ENCODE data around the gene VAMP4.
A peak's percentile ranks its signal among the peaks of the same experiment; 100 is the strongest.
"Not testable (repeated sequence)": the region's sequence is repeated elsewhere in the genome, so short reads cannot be mapped to it uniquely, and the experiment has no call there.

The VAMP4 gene

DNA sequence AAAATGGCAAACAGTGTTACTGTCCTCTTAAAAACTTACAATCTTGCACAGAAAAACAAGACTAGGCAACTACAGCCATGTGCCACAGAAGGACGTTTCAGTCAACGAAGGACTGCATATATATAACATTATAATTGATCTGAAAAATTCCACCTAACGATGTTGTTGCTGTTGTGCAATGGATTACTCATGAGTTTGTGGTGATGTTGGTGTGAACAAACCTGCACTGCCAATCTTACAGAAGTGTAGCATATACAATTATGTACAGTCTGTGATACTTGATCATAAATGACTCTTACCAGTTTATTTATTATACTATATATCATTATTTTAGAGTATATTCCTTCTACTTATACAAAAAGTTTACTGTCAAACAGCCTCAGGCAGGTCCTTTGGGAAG is 6.8 kb upstream of the VAMP4 start:
- FAIRE-seq: no peak

DNA sequence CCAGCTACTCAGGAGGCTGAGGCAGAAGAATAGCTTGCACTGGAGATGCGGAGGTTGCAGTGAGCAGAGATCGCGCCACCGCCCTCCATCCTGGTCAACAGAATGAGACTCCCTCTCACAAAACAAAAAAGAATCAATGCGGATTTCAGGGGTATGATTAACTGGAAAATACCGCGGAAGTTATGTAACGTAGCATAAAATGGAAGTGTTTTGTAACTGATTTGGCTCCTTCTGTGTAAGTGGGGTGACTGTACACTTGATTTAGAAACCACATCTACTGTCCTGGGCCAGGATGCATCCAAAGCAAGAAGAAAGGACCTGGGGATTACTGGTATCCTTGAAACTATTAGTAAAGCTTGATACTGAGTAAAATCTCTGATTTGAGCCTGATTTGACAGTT is 3.1 kb upstream of the VAMP4 start:
- no peak for FAIRE-seq

DNA sequence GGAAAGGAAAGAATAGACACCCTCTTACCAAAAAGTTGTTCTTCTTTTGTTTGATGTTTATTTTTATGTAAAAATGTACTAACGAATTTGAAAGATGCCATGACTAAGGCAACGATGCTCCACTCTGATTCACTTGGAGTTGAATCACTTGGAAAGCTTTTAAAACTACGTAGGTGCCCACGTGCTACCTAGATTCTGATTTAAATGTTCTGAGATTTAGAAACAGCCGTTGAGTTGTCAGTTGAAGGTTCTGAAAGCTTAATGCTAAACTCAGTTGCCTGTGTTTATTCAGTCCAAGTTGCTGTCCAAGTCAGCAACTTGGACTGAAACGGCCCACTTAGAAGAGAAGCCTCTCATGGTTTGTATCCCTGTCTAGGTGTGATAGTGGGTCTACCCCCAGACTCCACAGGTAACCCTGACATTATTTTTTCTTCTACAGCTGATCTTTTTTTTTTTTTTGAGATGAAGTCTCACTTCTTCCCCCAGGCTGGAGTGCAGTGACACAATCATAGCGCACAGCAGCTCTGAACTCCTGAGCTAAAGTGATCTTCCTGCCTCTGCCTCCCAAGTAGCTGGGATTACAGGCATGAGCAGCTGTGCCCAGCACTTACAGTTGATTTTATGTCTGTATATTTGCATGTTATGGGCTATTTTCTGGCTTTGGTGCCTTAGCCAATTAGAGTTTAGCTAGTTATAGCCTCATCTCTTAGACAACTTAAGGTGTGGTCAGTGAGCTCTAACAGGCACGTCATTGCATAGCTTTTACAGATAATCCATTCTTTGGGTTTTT is 1.4 kb upstream of the VAMP4 start:
- no peak for FAIRE-seq

DNA sequence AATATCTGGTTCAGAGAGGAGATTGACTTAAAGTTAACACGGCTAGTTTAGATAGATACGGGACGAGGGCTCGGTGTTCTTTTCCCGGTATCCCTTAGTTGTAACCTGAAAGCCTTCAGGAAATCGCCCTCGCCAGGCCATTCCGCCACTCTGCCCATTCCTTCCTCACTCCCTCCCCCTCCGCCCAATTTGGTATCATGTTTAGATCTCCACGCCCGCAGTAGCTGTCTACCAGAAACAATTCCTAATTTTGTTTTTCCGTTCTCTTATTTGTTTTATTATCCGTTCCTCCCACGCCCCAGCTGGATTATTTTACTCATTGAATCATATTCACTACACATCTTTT is 685 bp upstream of the VAMP4 start:
- no peak for FAIRE-seq

DNA sequence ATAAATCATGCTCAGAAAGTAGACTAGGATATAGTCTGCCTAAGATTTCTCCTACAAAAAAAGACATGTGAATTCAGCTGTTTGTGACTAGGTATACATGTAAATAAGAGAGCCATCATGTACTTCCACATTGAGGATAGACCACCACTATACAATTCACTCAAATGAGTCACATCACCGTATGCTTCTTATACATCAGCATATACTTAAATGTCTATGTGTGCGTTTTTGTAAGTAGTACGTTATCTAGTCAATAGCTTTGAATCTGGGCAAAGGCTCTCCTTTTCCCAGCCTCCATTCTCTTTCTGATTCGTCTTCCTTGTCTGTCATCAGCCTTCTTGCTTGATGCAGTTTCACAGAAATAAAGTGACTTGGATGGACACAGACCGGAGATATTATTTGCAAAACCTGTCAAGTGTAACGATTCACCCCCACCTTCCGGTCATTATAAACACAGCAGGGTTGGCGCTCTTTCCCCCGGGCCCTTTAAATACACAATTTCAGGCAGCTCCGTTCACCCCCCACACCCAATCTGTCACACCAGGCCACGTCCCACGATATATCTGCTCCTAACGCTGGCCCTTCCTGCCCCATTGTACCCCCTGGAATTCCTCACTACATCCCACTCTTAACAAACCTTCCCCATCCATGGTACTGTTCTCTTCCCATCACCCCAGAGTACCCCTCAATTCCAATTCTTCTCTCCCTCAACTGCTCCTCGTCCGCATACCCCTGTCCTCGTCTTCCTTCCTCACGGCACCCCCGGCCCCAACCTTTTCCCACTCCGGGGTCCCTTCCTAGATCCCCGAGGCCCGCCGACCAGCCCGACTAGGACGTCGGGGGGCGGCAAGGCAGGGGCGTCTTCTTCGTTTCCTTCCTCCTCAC is 636 bp downstream of the VAMP4 start:
- no peak for FAIRE-seq

DNA sequence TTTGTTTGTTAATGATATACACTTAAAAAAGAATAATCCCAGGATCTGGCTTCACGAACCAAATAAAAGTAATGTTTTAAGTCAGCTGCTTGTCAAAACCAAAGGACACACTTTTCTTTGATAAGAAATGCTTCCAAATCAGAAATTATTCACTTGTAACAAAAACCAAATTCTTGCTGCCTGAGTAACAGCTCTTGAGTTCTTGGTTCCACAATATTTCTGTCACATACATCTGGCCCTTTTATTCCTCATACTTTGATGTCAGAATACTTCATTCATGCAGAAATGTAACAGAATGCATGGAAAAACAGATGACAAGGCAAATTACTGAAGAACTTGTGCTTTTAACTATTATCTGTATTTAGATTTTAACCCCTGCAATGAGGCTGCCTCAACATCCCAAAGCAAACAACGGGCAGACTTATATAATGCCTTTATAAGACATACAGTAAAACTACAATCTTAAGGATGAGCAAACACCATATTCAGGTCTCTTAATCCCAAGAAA is 1.5 kb downstream of the VAMP4 start:
- FAIRE-seq: no peak

DNA sequence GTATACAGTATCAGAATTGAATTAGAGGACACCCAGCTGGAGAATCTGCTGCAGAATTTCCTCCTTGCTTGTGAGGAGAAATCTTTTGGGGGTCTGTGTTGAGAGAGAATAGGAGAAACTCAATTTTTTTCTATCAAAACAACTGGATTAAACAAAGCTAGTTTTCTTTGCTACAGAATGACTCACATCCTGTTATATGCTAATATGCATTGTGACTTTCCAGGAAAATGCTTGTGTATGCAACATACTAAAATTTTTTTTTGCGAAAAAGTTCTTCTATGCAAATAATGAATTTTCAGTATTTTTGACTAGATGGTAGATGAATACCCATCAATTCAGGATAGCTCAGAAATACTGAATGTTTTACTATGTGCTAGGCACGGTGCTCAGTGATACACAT is 2.2 kb downstream of the VAMP4 start:
- no peak for FAIRE-seq

DNA sequence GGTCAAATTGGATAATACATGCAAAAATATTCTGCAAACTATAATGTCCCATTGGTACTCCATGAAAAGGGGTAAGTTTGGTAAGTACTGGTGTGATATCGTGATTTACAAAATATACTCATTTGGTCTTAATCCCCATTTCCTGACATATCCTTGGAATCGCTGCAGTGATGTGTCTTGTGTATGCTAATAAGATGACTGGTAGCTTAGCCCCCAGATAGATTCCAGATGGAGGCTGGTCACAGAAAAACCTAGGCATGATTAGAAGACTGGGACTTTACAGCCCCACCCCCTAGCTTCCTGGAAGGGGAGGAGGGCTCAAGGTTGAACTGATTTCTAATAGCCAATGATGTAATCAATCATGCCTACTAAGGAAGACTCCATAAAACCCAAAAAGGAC is 3.0 kb downstream of the VAMP4 start:
- FAIRE-seq: no peak

DNA sequence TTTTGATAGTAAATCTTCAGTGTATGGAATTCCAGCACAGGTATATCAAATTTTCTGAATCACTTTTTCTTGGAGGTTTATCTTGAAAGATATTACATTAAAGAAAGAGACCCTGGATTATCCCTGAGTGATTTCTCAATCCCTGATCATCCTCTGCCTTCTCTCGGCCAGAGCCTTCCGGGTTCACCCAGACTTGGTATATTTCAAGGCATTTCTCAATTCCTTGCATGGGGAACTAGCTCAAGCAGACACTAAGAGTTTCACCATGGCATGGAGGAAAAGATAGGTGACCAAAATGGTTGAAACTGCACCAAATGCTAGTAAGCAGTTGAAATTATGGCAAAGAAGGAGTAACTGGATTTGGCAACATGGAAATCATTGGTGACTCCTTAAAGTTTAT is 5.7 kb downstream of the VAMP4 start:
- FAIRE-seq: no peak

DNA sequence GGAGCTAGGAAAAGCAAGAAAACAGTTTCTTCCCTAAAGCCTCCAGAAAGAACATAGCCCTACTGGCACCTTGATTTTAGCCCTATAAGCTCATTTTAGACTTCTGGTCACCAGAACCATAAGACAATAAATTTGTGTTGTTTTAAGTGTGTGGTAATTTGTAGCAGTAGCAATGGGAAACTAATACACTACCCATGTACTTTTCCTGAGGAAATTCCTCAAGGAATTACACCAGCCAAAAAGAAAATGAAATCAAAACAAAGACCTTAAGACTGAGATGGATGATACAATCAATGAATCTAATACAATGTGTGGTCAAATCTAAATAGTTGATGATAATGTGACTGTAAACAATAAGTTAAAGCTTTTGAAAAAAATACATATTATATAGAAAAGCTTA is 11.8 kb downstream of the VAMP4 start:
- no peak for FAIRE-seq

DNA sequence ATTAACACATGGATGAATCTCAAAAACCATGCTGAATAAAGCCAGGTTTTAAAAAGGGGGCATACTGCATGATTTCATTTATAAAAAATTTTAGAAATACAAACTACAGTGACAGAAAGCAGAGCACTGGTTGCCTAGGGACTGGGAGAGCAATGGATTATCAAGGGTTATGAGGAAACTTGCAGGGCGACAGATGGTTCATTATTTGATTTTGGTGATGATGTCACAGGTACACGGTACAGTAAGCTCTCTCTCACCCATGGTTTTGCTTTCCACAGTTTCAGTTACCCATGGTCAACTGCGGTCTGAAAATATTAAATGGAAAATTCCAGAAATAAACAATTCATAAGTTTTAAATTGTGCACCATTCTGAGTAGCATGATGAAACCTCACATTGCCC is 14.1 kb downstream of the VAMP4 start:
- no peak for FAIRE-seq

DNA sequence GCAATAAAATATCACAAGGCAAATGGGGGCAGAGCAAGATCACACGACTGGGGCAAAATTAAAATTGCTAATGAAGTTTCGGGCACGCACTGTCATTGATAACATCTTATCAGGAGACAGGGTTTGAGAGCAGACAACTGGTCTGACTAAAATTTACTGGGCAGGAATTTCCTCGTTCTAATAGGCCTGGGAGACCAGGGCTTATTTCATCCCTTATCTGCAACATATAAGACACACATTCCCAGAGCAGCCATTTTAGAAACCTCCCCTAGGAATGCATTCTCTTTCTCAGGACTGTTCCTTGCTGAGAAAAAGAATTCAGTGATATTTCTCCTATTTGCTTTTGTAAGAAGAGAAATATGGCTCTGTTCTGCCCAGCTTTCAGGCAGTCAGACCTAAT is 18.7 kb downstream of the VAMP4 start:
- FAIRE-seq: not testable (repeated sequence)

DNA sequence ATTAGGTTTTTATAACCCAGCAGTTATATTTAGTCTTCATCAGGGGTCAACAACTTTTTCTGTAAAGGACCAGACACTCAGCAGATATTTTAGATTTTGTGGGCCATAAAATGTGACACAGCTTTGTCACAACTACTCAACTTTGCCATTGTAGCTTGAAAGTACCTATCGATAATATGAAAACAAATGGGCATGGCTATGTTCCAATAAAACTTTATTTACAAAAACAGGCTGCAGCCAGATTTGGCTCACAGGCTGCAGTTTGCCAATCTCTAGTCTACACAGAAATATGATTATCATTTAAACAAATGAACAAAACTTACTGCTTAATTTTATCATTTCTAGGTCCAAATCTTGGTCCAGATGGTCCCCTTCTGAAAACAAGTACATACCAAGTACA is 23.0 kb downstream of the VAMP4 start:
- no peak for FAIRE-seq

DNA sequence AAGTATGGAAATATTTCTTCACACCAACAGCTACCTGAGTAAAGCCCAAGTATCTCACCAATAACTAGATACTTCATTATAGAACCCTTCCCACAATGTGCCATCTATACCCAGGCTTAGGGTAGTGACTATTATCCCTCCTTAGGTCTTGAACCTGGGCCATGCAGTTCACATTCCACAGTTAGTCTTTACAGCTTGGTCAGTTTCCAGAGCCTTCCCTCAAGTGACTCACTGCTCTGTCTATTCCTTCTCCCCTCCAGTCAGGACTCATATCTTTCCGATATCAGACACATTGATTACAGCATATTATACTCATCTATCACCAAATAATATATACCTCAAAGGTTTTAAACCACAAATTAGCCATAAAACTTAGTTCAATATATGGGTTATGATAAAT is 23.6 kb downstream of the VAMP4 start:
- FAIRE-seq: no peak

DNA sequence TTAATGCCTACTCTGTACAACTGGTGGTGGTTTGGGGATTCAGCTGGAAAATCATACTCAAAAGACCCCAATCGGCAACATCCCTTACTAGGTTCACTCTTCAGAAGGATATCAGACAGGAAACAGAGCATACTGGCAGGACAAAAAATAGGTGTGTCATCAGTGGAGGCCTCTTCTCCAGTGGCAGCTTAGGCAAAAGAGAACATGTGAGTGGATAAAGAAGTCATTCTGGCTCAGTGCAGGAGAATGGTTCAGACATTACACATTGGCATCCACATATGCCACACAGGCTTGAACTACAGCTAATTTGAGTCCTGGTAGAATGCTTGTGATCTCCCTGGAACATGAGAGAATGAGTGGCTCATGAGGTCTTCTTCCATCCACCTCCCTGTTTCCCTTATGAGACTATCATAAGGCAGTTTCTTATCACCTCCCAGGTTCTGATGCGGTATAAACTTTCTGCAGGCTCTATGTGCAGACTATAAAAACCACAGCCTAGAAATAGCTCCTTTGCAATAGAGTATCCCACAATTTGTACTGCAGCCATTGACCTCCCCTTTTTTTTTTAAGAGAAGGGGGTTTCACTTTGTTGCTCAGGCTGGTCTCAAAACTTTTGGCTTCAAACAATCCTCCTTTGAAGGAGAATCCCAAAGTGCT is 24.7 kb downstream of the VAMP4 start:
- FAIRE-seq: no peak

DNA sequence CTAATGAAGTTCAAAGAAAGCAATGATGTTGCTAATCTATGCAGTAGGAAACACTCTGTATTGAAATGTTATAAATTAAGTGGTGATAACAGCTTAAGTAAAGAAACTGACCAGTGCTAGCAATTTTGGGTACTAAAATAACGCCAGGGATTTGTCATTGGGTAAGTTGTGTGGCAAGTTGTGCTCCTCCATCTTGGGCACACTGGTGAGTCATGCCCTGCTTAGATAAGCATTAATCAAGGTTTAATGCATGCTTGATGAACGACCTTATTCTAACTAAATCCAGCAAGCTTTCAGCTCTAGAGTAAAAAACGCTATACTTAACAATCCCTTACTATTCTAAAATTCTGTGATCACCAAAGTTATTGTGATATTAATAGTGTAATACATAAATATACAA is 25.2 kb downstream of the VAMP4 start:
- FAIRE-seq: no peak

DNA sequence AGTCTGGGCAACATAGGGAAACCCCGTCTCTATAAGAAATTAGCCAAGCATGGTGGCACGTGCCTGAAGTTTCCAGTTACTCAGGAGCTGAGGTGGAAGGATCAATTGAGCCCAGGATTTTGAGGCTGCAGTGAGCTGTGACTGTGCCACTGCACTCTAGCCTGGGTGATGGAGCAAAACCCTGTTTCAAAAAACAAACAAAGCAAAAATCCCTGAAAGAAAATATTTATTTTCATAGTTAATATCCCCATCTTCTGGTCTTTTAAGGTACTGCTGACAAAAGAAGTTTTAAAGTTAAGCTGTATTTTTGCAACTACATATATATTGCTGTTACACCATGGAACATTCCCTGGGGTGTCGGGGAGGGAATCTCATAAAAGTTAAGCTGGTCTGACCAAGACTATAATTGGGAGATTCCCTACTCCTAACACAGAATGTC is 26.0 kb downstream of the VAMP4 start:
- peak; percentile 92 for FAIRE-seq

DNA sequence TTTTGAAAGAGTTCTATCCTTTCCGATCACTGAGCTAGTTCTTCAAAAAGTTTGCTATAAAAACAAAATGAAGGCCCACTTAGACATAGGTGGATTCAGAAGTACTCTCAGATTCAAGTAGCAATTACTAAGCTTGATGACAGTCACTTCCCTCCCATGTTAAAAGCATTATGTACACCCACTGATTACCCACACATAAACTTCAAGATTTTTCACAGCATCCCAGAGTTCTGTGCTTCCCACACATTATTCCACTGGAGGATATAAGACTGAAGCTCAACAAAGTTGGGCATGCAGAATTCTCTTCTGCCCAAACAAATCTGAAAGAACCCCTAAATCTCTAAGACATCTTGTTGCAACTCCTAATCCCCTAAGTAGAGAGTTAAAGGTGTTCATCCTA is 29.5 kb downstream of the VAMP4 start:
- FAIRE-seq: no peak

DNA sequence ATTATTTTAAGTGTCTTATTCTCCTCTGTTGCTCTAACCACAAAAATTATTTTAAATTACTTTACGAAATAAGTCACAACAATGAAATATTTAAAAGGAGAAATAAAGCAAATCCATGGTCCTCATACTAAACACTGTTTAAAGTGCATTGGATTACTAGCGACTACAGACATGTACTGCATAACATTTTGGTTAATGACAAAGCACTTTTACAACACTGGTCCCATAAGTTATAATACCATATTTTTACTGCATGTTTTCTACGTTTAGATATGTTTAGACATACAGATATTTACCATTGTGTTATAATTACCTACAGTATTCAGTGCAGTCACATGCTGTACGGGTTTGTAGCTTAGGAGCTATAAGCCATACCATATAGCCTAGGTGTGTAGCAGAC is 30.2 kb downstream of the VAMP4 start:
- FAIRE-seq: no peak

DNA sequence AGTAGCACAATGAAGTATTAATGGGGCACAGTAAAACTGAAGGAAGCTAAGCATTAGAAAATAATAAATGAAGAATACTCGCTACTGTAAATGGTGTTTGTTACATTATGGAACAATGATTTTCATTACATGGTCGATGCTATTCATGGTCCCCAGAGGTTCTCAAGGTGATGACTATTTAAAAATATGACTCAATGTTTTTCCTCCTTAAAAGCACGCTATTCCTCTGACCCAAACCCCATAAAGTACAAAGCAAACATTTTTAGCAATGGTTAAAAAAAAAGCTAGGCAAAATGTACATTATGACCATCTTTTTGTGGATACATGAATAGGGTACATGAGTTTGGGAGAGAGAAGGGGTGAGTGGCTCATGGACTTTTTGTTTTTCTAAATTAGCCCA is 34.3 kb downstream of the VAMP4 start:
- FAIRE-seq: no peak

DNA sequence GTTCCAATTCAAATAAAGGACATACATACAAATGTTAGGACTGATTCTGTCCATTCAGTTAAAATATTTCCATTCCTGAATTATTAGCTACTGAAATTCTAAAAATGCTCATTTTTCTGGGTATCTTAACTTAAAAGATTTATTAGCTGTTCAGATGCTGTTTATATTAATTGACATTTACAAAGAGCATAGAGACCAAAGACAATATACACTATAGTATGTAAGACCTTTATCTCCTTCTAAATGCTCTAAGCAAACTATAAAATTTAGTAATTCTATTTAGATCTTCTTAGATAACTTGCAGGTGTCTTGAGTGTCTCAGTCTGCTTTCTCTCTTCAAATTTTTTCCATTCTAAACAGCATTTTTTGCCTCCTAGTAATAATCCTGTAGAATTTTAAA is 39.3 kb downstream of the VAMP4 start:
- peak; percentile 31 for FAIRE-seq

DNA sequence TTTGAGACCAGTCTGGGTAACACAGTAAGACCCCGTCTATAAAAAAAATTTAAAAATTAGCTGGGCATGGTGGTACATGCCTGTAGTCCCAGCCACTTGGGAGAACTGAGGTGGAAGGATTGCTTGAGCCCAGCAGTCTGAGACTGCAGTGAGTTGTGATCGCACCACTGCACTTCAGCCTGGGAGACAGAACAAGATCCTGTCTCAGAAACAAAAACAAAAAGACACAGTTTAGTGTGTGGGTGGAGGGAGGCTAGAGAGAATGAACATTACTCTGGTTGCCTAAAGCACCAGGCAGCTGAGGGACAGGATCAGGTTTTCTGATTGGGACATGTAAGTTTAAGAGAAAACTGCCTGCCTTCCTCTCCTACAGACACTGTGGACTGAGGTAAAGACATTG is 42.3 kb downstream of the VAMP4 start:
- FAIRE-seq: no peak

DNA sequence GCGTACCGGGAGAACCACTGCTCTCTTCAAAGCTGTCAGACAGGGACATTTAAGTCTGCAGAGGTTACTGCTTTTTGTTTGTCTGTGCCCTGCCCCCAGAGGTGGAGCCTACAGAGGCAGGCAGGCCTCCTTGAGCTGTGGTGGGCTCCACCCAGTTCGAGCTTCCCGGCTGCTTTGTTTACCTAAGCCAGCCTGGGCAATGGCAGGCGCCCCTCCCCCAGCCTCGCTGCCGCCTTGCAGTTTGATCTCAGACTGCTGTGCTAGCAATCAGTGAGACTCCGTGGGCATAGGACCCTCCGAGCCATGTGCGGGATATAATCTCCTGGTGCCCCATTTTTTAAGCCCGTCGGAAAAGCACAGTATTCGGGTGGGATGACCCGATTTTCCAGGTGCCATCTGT is 46.1 kb downstream of the VAMP4 start:
- not testable (repeated sequence) for FAIRE-seq

DNA sequence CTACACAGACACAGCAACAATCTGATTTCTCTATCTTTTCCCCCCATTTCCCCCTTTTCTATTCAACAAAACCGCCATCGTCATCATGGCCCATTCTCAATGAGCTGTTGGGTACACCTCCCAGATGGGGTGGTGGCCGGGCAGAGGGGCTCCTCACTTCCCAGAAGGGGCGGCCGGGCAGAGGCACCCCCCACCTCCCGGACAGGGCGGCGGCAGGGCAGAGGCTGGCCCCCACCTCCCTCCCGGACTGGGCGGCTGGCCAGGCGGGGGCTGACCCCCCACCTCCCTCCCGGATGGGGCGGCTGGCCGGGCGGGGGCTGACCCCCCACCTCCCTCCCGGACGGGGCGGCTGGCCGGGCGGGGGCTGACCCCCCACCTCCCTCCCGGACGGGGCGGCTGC is 48.3 kb downstream of the VAMP4 start:
- FAIRE-seq: not testable (repeated sequence)

Measured in G401.6 (cell line).